ENCODE results near the gene SUDS3. TPM values are rescaled to one million over a fixed set of nuclear protein-coding genes. Genes with fewer than 3 reads are reported as not detected.

SUDS3 gene
- polyA plus RNA-seq, 1 of the 3 experiments (the other 2 are of a cell fraction), result 15.0 TPM

GRCh38 chr12:118456741-118457140 lies 80.4 kb downstream of the SUDS3 start:
- no peaks in the 10 kb centered on the region for H3K9me2 ChIP-seq
- no peaks in the 10 kb centered on the region for H3K9me3 ChIP-seq
- no peaks in the 10 kb centered on the region for H3F3A ChIP-seq (replicated peaks; ENCODE audit: insufficient read depth)
- H3K9ac ChIP-seq, result no peak overlapping the region
- H3K4me1 ChIP-seq (ENCODE audit: control insufficient read depth in 1 of 2, insufficient read depth in 2 of 2, low read depth in 1 of 2, low read length in 1 of 2), result no peaks in the 10 kb centered on the region
- no peak overlapping the region for H3K4me3 ChIP-seq (ENCODE audit: low read depth in 2 of 2, low read length in 1 of 2)
- H3K27me3 ChIP-seq (ENCODE audit: insufficient read depth), result no peaks in the 10 kb centered on the region
- H2AFZ ChIP-seq (ENCODE audit: low read depth), result no peak overlapping the region
- H3K4me2 ChIP-seq, result no peak overlapping the region
- H3K36me3 ChIP-seq (replicated peaks in 1 of 2; ENCODE audit: control insufficient read depth in 1 of 2, insufficient read depth in 2 of 2, low read length in 1 of 2), result no peaks in the 10 kb centered on the region
- H3K79me2 ChIP-seq (ENCODE audit: insufficient read depth), result no peaks in the 10 kb centered on the region
- H3K27ac ChIP-seq (ENCODE audit: low read depth in 2 of 2, low read length in 1 of 2), result no peak overlapping the region
- TF ChIP-seq USF1 (IDR thresholded peaks at IDR 0.05; ENCODE audit: borderline replicate concordance, low read depth) (no peak), FOSL2 (IDR thresholded peaks at IDR 0.05; ENCODE audit: borderline replicate concordance, low read depth) (no peak), FOXM1 (IDR thresholded peaks at IDR 0.05; ENCODE audit: low read depth) (no peak), NRF1 (IDR thresholded peaks at IDR 0.05; ENCODE audit: low read depth, low read length) (no peak), MXI1 (IDR thresholded peaks at IDR 0.05; ENCODE audit: low read depth, low read length) (no peak), ELF1 (IDR thresholded peaks at IDR 0.05) (no peak)
- H4K20me1 ChIP-seq (ENCODE audit: insufficient read depth), result no peaks in the 10 kb centered on the region
- CTCF ChIA-PET, result no interaction called here
- no peak for DNase-seq
- POLR2A ChIA-PET, result no interaction called here

DNA sequence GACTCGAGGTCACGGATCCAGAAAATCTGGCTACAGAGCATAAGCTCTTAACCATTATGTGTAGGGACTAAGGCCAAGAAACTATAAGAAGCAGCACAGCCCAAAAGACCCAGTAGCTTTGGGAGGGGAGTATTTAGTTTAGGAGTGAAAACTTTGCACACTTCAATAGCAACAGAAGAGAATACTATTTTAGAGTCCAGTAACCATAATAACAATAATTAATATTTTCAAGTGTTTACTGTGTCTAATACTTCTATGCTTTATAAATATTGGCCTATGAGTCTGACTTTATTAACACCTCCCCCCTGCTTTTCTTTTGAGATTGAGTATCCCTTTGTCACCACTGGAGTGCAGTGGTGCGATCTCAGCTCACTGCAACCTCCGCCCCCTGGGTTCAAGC lies 82.8 kb downstream of the SUDS3 start:
- no peak overlapping the region for H3K27ac ChIP-seq (ENCODE audit: low read depth in 2 of 2, low read length in 1 of 2)
- H3K9ac ChIP-seq, result no peak overlapping the region
- no peak overlapping the region for H3K4me2 ChIP-seq
- no peak overlapping the region for H3K4me3 ChIP-seq (ENCODE audit: low read depth in 2 of 2, low read length in 1 of 2)
- H4K20me1 ChIP-seq (ENCODE audit: insufficient read depth), result no peaks in the 10 kb centered on the region
- no peaks in the 10 kb centered on the region for H3K4me1 ChIP-seq (ENCODE audit: control insufficient read depth in 1 of 2, insufficient read depth in 2 of 2, low read depth in 1 of 2, low read length in 1 of 2)
- no peak overlapping the region for H2AFZ ChIP-seq (ENCODE audit: low read depth)
- no peaks in the 10 kb centered on the region for H3K9me3 ChIP-seq
- CTCF ChIA-PET, result interaction anchor here (0.6 kb wide), 1 partner anchor 115 kb away, joined by 4 read pairs; no protein-coding TSS in a partner anchor
- POLR2A ChIA-PET, result no interaction called here
- DNase-seq, result no peak
- no peaks in the 10 kb centered on the region for H3K79me2 ChIP-seq (ENCODE audit: insufficient read depth)
- TF ChIP-seq, protein P1, sequence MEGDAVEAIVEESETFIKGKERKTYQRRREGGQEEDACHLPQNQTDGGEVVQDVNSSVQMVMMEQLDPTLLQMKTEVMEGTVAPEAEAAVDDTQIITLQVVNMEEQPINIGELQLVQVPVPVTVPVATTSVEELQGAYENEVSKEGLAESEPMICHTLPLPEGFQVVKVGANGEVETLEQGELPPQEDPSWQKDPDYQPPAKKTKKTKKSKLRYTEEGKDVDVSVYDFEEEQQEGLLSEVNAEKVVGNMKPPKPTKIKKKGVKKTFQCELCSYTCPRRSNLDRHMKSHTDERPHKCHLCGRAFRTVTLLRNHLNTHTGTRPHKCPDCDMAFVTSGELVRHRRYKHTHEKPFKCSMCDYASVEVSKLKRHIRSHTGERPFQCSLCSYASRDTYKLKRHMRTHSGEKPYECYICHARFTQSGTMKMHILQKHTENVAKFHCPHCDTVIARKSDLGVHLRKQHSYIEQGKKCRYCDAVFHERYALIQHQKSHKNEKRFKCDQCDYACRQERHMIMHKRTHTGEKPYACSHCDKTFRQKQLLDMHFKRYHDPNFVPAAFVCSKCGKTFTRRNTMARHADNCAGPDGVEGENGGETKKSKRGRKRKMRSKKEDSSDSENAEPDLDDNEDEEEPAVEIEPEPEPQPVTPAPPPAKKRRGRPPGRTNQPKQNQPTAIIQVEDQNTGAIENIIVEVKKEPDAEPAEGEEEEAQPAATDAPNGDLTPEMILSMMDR (IDR thresholded peaks at IDR 0.05), result no peak
- TF ChIP-seq TAF1 (IDR thresholded peaks at IDR 0.05; ENCODE audit: borderline replicate concordance, low read depth, low read length) (no peak), FOSL2 (IDR thresholded peaks at IDR 0.05; ENCODE audit: borderline replicate concordance, low read depth) (no peak)
- H3K9me2 ChIP-seq, result no peaks in the 10 kb centered on the region
- no peaks in the 10 kb centered on the region for H3K36me3 ChIP-seq (replicated peaks in 1 of 2; ENCODE audit: control insufficient read depth in 1 of 2, insufficient read depth in 2 of 2, low read length in 1 of 2)
- no peaks in the 10 kb centered on the region for H3F3A ChIP-seq (replicated peaks; ENCODE audit: insufficient read depth)
- H3K27me3 ChIP-seq (ENCODE audit: insufficient read depth), result no peaks in the 10 kb centered on the region
- WGBS (ENCODE audit: low lambda C conversion rate), result 57% methylated on average over 4 of the region's 4 CpGs

GRCh38 chr12:118463677-118464076 lies 87.3 kb downstream of the SUDS3 start:
- H2AFZ ChIP-seq (ENCODE audit: low read depth), result no peak overlapping the region
- POLR2A ChIA-PET, result no interaction called here
- no peak overlapping the region for H3K4me2 ChIP-seq
- no peak overlapping the region for H3K9ac ChIP-seq
- H3K36me3 ChIP-seq (replicated peaks in 1 of 2; ENCODE audit: control insufficient read depth in 1 of 2, insufficient read depth in 2 of 2, low read length in 1 of 2), result no peaks in the 10 kb centered on the region
- no peak for DNase-seq
- H3K9me2 ChIP-seq, result no peaks in the 10 kb centered on the region
- no peaks in the 10 kb centered on the region for H4K20me1 ChIP-seq (ENCODE audit: insufficient read depth)
- no peaks in the 10 kb centered on the region for H3K27me3 ChIP-seq (ENCODE audit: insufficient read depth)
- 34% methylated on average over 4 of the region's 4 CpGs for WGBS (ENCODE audit: low lambda C conversion rate)
- no peak overlapping the region for H3K27ac ChIP-seq (ENCODE audit: low read depth in 2 of 2, low read length in 1 of 2)
- no peaks in the 10 kb centered on the region for H3K79me2 ChIP-seq (ENCODE audit: insufficient read depth)
- H3K4me3 ChIP-seq (ENCODE audit: low read depth in 2 of 2, low read length in 1 of 2), result no peak overlapping the region
- H3K4me1 ChIP-seq (ENCODE audit: control insufficient read depth in 1 of 2, insufficient read depth in 2 of 2, low read depth in 1 of 2, low read length in 1 of 2), result no peaks in the 10 kb centered on the region
- CTCF ChIA-PET, result no interaction called here
- no peaks in the 10 kb centered on the region for H3F3A ChIP-seq (replicated peaks; ENCODE audit: insufficient read depth)
- no peaks in the 10 kb centered on the region for H3K9me3 ChIP-seq
- TF ChIP-seq RFX5 (IDR thresholded peaks at IDR 0.05; ENCODE audit: low read length), result no peak
- no peak for TF ChIP-seq SIN3A (IDR thresholded peaks at IDR 0.05; ENCODE audit: borderline replicate concordance, low read depth, low read length)
- TF ChIP-seq, protein P2, sequence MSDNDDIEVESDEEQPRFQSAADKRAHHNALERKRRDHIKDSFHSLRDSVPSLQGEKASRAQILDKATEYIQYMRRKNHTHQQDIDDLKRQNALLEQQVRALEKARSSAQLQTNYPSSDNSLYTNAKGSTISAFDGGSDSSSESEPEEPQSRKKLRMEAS (IDR thresholded peaks at IDR 0.05; ENCODE audit: low read depth), result no peak
- TF ChIP-seq ELF1 (IDR thresholded peaks at IDR 0.05), result no peak
- TF ChIP-seq, protein P1 (IDR thresholded peaks at IDR 0.05), result no peak
- TF ChIP-seq ZBTB33 (IDR thresholded peaks at IDR 0.05; ENCODE audit: borderline replicate concordance, low read depth), result no peak
